ENCODE measurements around the gene EMP2. TPM values are rescaled to one million over a fixed set of nuclear protein-coding genes. Genes with fewer than 3 reads are reported as not detected.

The EMP2 gene
- polyA plus RNA-seq, 1 donor = 21.2 TPM

DNA sequence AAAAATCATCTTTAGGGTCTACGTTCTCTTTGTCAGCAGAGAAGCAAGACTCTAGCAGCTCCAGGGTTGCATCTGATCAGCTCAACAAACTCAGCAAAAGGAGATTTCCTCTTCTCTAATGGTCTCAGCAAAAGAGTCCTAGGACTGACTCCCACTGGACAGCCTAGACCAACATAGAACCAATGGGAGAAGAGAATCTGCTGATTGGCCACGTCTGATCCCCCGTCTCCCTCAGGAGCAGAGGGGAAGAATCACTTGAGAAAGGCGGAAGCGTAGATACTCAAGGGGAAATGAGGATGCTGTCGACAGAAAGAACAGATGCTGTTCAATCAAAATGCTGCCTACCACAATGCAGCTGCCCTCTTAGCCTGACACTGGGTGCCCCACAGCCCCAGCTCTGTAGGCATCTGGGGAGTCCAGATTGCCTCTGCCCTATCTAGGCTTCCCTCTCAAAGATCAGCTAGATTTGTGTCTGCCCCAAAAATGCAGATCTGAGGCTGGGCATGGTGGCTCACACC lies 31.5 kb upstream of the EMP2 start:
- DNase-seq = no peak

DNA sequence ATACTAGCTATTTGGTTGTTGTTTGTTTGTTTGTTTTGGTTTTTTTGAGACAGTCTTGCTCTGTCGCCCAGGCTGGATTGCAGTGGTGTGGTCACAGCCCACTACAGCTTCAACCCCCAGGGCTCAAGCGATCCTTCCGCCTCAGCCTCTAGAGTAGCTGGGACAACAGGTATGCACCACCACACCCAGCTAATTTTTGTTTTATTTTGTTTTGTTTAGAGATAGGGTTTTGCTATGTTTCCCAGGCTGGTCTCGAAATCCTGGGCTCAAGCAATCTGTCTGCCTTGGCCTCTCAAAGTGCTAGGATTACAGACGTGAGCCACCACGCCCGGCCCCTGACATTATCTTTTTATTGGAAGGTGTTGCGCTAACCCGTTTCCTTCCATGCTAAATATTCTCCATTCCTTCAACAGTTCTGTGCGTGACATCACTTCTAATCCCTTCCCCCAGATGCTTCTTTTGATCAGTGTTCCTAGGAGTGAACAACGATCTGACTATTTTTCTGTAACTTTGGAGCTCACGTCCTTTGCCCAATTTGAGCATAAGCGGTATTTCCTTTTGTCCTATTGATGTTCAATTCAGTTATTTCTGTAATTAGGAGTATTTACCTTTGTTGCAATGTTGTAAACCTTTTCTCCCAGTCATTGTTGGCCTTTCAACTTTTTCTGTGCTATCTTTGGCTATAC lies 30.2 kb upstream of the EMP2 start:
- no peak for DNase-seq

DNA sequence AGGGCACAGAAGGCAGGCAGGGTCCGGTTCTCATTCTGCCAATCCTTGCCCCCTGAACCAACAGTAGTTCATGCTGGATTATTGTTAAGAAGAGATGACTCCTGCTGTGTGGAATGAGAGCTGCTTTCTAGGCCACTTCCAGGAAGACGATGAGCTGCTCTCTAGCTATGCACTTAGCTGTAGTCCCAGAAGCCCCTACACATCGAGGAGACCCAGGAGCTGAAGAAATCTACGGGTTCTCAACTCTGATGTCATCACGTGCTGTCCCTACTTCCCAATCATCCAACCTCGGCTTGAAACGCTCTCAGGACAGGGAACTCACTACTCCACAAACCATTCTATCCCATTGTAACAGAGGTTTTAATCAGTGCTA lies 29.0 kb upstream of the EMP2 start:
- DNase-seq = no peak

DNA sequence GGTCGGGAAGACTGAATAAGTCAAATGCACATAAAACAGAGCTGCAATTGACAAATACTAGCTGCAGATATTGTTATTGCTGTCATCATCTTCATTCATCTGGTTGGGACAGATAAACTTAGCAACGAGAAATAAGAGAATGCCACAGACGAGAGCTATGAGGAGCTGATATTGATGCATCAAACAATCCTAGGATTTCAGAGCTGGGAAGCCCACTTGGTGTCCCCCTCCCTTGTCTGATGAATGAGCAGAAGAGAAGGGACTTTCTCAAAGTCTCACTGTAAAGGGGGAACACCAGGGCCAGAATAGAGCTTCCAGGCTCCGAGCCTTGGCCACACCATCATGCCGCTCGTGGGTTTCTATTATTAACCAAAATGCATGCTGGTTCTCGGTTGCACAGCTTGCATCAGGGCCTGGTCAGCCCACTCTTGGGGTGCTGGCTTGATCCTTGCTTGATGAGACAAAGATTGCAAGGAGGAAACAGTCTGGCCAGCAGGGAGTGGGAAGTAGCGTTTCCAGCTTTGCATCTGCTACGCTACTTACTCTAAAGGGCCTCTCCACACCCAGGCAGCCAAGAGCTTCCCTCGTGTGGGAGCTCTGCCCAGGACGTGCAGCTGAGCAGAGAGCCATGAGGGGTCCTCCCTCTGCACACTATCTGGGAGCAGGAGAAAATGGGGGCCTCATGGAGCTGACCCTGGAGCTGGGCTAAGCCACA lies 28.4 kb upstream of the EMP2 start:
- DNase-seq = no peak

DNA sequence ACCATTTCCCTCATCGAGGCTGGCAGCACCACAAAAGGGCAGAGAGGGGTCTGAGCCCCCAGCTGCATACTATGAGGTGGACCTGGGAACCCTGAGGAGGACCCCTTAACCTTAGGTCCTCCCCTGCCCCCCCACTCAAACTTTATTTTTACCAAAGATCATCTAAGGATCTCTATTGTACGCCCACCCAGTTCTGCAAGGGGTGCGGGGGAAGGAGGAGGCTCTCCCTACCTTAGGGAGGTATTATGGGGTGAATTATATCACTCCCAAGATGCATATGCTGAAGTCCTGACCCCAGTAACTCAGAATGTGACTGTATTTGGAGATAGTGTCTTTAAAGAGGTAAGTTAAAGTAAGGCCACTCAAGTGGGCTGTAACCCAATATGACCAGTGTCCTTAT lies 26.8 kb upstream of the EMP2 start:
- DNase-seq = no peak

DNA sequence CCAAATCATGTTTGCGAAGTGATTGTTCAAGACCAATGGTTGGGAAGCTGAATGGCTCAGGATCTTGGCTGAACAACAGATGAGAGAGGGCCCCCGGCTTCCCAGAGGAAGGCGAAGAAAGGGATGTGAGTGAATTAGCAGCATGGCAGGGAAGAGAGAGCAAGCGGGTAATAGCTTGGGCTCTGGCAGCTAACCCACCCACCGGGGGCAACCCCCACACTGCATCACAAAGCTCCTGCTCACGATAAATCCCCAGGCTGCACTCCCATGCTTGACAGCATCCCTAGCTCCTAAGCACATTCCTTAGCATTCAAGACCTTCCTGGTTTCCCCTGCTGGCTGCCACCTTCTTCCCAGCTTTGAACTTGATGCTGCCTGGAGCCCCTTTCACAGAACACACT lies 26.2 kb upstream of the EMP2 start:
- no peak for DNase-seq

DNA sequence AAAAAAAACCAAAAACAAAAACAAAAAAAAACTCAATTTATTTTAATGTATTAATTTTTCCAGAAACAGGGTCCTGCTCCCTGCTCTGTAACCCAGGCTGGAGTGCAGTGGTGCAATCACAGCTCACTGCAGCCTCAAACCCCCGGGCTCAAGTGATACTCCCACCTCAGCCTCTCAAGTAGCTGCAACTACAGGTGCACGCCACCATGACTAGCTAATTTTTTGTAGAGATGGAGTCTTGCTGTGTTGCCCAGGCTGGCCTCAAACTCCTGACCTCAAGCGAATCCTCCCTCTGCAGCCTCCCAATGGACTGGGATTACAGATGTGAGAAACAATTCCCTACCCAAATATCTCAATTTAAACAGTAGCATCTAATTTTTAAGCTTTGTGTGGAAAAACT lies 25.2 kb upstream of the EMP2 start:
- DNase-seq = no peak

DNA sequence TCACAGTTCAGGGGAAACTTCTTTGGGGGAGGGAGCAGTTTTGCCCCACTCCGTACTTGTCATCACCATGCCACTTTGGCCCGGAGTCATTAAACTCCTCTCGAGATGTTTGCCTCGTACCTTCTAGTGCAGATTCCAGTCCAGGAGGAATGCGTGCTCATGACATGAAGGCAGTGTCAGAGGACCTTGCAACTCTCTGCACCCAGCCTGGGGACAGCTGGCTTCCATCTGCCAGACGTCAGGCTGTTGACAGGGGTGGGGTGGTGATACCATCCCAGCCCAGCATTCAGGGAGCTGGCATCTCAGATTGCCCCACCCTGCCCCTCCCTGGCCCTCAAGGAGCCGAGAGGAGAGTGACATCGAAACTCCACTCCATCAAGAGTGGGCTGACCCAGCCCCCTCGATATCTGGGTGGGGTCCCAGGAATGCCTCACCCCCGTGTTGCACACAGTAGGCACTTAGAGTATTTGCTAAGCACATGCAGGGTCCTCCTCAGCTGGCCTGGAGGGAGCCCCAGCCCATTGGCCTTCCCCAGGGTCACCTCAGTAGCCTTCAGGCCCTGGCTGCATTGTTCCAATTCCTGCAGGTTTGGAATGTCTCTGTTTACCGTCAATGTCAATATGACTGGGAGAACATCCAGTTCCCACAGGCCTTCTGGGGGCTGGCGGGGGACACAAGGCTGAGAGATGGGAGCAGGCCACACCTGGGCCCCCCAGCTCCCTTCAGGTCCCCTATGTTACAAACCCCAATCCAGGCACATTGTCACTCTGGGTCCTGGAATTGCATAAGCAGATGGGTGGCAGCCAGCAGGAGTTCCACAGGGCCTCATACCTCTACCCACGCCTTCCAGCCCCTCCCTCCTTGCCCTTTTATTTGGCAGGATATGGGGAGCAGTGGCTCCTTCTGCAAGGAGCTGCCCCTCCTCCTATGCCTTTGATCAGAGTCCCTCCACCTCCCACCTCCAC lies 21.3 kb upstream of the EMP2 start:
- no peak for DNase-seq

DNA sequence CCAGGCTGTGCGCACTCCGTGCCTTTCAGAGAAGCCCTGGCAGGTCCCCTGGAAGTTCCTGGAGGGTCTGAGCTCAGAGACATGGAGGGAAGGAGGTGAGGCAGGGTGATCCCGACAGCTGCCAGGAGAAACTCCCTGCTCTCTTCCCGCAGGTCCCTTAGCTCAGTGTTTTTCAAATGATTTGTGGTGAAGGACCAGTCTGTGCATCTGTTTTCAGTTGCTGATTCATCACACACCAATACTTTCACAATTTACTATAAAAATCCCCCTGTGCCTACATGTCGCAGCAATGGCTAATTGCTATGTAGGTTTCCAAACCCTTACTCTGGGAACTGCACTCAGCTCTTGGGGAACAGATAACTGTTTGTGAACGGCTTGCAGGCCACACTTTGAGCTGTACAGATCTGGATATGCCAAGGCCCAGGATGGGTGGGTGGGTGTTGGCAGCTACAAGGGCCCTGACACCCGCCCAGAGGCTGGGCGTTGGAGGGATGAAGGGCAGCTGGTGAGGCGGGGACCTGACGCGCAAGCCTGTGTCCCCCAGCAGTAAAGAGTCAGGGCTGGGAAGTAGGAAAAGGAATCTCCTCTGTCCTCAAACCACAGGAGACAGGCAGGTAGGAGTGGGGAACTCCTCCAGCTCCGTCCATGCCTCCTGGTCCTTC lies 20.5 kb upstream of the EMP2 start:
- no peak for DNase-seq

DNA sequence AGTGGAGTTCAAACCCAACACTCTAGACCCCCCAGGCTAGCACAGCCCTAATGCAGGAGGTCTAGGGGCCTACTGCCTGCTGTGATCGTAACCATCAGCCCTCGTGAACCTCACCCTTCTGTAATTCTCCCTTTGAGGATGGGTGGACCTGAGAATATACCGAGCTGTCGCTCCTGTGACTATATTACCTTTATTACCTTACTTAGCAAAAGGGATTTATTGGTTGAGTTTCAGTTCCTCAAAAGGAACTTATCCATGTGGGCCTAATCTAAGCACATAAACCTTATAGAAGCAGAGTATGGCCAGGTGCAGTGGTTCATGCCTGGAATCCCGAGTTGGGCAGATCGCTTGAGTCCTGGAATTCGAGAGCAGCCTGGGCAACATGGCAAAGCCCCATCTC lies 19.2 kb upstream of the EMP2 start:
- DNase-seq = no peak

DNA sequence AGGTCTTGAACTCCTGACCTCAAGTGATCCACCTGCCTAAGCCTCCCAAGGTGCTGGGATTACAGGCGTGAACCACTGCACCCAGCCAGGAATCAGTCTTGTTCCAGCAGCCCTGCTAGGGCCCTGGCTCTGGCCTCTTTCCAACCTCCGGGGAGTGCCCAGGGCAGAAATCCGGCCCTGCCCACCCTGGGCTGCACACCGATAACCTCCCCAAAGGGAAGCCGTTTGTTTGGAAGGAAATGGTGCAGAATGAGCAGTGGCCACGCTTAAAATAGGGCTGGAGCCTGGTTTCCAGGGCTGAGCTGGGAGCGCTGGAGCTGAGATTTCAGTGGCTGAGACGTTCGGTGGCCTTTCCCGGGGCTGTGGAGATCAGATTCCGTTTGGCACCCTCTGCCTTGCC lies 17.8 kb upstream of the EMP2 start:
- DNase-seq = no peak

DNA sequence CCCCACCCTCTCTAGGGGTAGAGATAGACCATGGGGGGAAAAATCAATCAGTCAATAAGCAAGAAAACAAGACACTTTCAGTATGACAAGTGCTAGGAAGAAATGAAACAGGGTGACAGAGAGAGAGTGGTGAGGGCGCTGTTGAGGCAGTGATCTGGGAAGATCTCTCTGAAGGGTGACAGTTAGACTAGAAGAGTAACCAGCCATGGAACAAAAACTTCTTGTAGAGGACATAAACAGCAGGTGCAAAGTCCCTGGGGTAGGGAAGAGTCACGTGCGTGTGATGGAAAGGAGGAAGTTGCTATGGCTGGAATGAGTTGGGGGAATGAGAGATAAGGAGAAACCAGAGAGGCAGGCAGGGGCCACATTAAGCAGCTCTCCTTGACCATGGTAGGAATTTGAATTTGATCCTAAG lies 16.8 kb upstream of the EMP2 start:
- no peak for DNase-seq

DNA sequence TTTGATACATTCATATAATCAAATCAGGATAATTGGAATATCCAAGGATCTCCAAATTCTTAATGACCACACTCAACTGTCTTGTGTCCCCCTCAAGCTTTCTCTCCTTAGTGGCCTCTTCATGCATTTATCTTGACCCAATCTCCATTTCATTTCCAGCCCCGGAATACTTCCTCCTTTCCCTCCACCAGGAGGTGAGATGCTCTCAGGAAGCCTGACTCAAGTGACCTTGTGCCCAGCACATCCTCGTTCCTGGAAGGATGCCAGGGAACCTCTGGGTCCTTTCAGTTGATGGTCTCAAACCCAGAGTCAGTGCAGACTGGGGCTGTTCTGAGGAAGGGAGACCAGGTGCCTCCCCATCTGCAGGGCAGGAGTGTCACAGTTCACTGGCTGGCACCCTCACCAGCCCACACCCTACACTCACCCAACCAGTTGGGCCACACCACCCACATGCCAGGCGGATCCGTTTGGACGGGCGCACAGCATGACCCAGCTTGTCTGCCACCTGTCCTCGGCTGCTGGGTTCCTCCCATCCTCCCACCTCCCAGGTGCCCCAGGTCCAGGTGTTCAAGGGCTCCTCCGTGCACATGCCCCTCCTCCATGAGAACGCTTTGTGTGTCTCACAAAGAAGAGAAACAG lies 14.0 kb upstream of the EMP2 start:
- no peak for DNase-seq

DNA sequence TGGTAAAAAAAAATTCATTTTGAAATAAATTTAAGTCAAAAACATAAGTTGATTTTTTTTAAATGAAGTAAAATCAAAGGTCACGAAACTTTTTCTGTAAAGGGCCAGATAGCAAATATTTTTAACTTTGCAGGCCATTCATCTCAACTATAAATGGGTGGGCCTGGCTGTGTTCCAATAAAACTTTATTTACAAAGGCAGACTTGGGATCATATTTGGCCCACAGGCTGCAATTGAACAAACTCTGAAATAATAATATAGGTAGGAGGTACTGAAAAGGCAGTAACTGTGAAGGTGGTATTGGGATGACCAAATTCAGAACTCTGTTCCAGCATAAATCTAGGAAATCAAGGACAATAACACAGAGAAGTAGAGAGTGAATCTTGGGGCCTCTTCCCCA lies 12.2 kb upstream of the EMP2 start:
- no peak for DNase-seq

DNA sequence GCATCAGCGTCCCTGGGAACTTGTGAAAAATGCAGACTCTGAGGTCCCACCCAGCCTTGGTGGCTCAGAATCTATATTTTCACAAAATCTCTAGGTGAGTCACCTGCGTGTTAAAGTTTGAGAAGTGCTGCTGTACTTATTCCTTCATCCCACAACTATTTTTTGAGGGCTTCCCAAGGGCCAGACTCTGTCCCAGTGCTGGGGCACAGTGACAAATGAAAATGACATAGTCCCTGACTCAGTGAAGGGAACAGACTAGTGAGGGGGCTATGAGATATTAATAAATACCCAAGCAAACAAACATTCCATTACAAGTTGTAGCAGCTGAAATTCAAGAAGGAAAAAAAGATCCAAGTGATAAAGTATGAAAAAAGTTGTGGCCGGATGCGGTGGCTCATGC lies 9.9 kb upstream of the EMP2 start:
- no peak for DNase-seq

DNA sequence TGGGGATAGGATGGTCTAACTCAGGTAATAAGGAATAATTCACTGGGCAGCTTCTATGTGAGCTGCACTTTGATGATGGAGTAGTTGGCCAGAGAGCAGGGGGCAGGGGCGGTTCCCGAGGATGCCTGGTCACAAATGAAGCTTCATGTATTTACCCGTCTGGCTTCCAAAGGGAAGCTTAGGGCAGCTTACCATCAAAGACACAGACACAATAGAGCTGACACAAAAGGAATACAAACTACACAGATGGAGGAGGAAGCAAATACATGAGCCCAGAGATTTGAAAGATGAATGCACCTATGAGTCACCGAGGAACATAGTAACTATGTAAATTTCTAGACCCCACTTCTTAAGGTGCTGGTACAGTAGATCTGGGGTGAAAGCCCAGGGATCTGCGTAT lies 8.7 kb upstream of the EMP2 start:
- DNase-seq = no peak

DNA sequence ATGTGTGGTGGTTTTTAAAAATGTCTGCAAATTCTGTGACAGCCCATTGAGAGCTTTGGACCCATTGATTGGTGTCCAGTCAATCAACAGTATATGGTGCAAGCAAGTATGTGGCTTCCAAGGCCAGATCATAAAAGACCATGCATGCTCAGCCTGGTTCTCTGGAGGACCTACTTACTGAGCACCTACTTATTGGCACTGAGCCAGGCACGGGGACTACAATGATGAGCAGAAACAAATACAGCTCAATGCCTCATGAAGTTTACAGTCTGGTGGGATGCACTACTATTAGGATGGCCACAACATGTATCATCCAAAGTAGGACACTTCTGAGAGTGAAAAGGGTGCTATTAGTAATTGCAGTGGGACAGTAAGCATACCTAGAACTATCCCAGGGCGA lies 7.2 kb upstream of the EMP2 start:
- no peak for DNase-seq

DNA sequence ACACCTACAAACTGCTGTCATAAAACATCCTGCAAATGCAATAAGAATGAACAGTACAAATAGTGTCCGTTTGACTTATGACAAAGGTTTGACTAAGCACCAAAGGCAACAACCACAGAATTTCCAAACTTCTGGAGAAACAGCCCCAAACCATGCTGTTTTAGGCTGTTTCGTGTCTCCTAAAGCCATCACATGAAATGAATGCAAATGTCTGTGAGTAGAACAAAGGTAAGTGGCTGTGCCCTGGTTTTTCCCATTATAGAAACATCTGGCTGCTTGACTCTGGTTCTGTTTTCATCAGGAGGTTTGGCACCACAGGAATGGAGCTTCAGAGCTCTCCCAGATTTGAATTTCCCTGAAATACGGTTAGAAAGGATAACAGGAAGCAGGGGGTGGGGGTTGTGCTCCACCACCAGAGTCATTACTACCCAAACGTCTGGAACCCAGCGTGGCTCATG lies 4.6 kb upstream of the EMP2 start:
- DNase-seq = no peak

DNA sequence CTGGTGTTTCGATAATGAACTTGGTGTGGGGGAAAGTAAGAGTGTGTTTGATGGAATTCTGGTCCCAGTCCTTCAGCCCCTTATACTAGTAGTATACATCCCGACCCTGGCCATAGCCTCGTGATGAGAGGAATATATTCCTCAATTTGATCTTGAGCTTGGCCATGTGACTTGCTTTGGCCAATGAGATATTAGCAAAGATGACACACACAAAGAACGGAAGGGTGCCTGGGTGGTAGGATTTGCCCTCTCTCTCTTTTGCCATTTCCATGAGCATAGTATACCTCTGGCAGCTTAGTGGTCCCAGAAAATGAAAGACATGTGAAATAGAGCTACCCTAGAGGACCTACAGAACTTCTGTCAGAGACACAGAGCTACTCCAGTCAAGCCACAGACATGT lies 2.9 kb upstream of the EMP2 start:
- DNase-seq = no peak

DNA sequence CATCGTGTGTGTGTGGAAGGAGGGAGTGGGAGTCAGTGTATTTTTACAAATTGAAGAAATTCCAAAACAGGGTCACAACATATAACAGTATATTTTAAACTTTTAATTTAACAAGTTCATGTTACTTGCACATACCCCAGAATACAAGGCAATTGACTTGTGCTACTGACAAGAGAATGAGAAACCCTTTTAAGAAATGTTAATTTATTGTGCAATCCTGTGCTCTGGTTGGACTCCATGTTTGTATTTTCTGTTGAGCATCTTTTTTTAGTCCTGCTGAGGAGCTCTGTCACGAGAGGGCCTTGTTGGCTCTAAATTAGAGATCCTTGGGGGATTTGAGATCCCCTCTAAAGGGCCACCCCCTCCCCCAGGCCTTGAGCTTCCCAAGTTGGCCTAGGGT lies 1.1 kb upstream of the EMP2 start:
- no peak for DNase-seq

DNA sequence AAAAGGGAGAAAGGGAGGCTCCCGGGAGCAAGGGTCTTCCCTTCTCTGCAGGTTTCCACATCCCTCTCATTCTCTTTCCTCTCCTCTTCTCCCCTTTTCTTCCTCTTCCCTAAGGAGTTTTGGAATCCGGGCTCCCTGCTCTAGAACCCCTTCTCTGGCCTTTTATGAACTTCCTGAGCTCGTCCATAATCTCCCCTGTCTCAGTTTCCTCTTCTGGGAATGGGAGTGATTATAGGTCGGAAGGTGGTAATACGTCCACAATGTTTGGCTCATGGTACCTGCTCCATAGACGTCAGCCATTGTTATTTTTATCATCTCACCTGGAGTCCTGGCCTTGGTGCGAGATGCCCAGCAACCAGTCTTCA lies 467 bp upstream of the EMP2 start:
- no peak for DNase-seq

DNA sequence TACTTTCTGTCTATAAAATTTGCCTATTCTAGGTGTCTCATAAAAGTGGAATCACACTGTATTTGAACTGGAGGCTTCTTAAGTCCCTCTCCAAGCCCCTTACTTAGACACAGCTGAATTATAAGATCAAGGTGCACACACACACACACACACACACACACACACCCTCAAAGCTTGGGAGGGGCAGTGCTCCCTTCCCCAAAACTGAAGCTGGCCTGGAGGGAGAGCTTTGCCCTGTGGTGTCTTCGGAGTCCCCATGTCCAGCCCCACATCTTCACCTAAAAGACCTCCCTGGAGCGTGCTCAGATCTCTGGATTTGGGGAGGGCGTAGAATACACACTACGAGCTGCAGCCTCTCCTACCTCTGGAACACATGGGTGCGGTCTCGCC lies 828 bp downstream of the EMP2 start:
- no peak for DNase-seq

All from left kidney (tissue), 2 donors.